Measurements from ENCODE around the gene HNRNPLL. TPM values are rescaled to one million over a fixed set of nuclear protein-coding genes. Genes with fewer than 3 reads are reported as not detected.

Gene HNRNPLL
- total RNA-seq, 1 experiment from 2014 or later: 43.2 TPM

DNA sequence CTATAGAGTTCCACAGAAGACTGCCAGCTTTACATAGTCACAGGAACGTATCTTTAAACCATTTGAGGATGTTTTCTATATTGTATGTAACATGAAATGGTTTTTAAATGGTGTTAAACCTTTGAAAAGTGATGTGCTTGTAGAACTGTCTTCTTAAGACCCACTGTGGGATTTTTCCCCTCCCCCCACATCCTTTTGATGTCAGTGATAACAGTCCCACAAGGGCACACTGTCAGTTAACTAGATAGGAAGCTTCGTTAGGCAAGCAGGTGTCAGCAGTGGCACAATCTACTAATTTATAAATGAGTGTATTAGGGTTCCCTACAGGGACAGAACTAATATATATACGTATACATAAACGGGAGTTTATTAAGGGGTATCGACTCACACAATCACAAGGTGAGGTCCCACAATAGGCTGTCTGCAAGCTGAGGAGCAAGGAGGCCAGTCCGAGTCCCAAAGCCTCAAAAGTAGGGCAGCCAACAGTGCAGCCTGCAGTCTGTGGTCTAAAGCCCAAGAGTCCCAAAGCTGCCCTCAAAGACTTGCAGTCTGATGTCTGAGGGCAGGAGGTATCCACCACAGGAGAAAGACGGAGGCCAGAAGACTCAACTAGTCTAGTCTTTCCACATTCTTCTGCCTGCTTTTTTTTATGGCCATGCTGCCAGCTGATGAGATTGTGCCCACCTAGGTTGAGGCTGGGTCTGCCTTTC, 23.8 kb upstream of the HNRNPLL start:
- TF ChIP-seq ELF1 (IDR thresholded peaks at IDR 0.05; ENCODE audit: borderline replicate concordance, low read depth): no peak
- no peak for TF ChIP-seq TCF7L2 (IDR thresholded peaks at IDR 0.05; ENCODE audit: borderline replicate concordance, extremely low read depth, insufficient read depth, insufficient read length)
- no peak for TF ChIP-seq ATF3 (IDR thresholded peaks at IDR 0.05)
- TF ChIP-seq JUND (IDR thresholded peaks at IDR 0.05): no peak
- no peak for TF ChIP-seq SP1 (IDR thresholded peaks at IDR 0.05; ENCODE audit: low read depth)
- TF ChIP-seq FOSL1 (IDR thresholded peaks at IDR 0.05; ENCODE audit: low read depth): no peak
- TF ChIP-seq CEBPB (IDR thresholded peaks at IDR 0.05; ENCODE audit: low read depth): no peak
- no peak for TF ChIP-seq POLR2A (IDR thresholded peaks at IDR 0.05; ENCODE audit: borderline replicate concordance, extremely low read depth, insufficient read depth, insufficient read length)
- intact Hi-C loops (cut with micrococcal nuclease): no loop called here

GRCh38 chr2:38622210-38622609, 19.5 kb upstream of the HNRNPLL start:
- RAD21 ChIA-PET (ENCODE audit: low non-redundant PET in 1 of 2, low total read pairs in 2 of 2, uncharacterized antibody in 2 of 2, unreplicated experiment in 2 of 2): no interaction called here
- H4K20me1 ChIP-seq (ENCODE audit: insufficient read depth): no peaks in the 10 kb centered on the region
- CTCF ChIA-PET: no interaction called here
- H3K27ac ChIP-seq (ENCODE audit: low read depth, low read length): no peak overlapping the region
- intact Hi-C loops (cut with micrococcal nuclease): no loop called here
- H3K4me3 ChIP-seq (replicated peaks in 1 of 2; ENCODE audit: low read depth in 1 of 2, low read length in 2 of 2): no peak overlapping the region
- H3K36me3 ChIP-seq (ENCODE audit: control insufficient read depth in 1 of 2, insufficient read depth in 2 of 2, low read length in 2 of 2): no peaks in the 10 kb centered on the region
- no peaks in the 10 kb centered on the region for H3K79me2 ChIP-seq (ENCODE audit: insufficient read depth, low read length)
- TF ChIP-seq POLR2A (IDR thresholded peaks at IDR 0.05; ENCODE audit: borderline replicate concordance, extremely low read depth, insufficient read depth, insufficient read length) (no peak), CEBPB (IDR thresholded peaks at IDR 0.05; ENCODE audit: low read depth) (no peak), SP1 (IDR thresholded peaks at IDR 0.05; ENCODE audit: low read depth) (no peak), EZH2 (IDR thresholded peaks at IDR 0.05) (no peak), YY1 (IDR thresholded peaks at IDR 0.05; ENCODE audit: extremely low read depth, insufficient replicate concordance, low read depth, low read length) (no peak), JUND (IDR thresholded peaks at IDR 0.05) (no peak), CBX3 (IDR thresholded peaks at IDR 0.05; ENCODE audit: low read depth) (no peak), SRF (IDR thresholded peaks at IDR 0.05; ENCODE audit: low read depth) (no peak), REST (IDR thresholded peaks at IDR 0.05; ENCODE audit: low read depth) (no peak), SIN3A (IDR thresholded peaks at IDR 0.05; ENCODE audit: low read depth) (no peak), MAX (IDR thresholded peaks at IDR 0.05) (no peak)
- no peak overlapping the region for H3K4me2 ChIP-seq (ENCODE audit: low read length)
- no peak overlapping the region for H3K9ac ChIP-seq (ENCODE audit: low read length)
- POLR2A ChIA-PET: no interaction called here
- no peak for DNase-seq (ENCODE audit: low read depth, low spot score)
- H3K4me1 ChIP-seq (ENCODE audit: control insufficient read depth in 1 of 2, insufficient read depth in 2 of 2, low read length in 2 of 2): no peaks in the 10 kb centered on the region
- no peaks in the 10 kb centered on the region for H3K9me3 ChIP-seq (ENCODE audit: control insufficient read depth in 1 of 2, insufficient read depth in 1 of 2, low read depth in 1 of 2, low read length in 2 of 2)
- H3K9me2 ChIP-seq (ENCODE audit: insufficient read depth): no peaks in the 10 kb centered on the region
- H3K27me3 ChIP-seq (ENCODE audit: insufficient read depth, low read length): no peaks in the 10 kb centered on the region
- no TSS peak for BruUV-seq (replicated peaks)
- no peak for ATAC-seq
- no peak overlapping the region for H2AFZ ChIP-seq (ENCODE audit: low read depth, low read length, poor library complexity, severe bottlenecking)

More for the DNA sequence above, 23.8 kb upstream of the HNRNPLL start:
- Histone ChIP-seq H3K36me3 (ENCODE audit: control insufficient read depth in 1 of 2, insufficient read depth in 2 of 2, low read length in 2 of 2) (no peaks in the 10 kb centered on the region), H3K27me3 (ENCODE audit: insufficient read depth, low read length) (no peaks in the 10 kb centered on the region), H2AFZ (ENCODE audit: low read depth, low read length, poor library complexity, severe bottlenecking) (no peak overlapping the region), H3K9me3 (ENCODE audit: control insufficient read depth in 1 of 2, insufficient read depth in 1 of 2, low read depth in 1 of 2, low read length in 2 of 2) (no peaks in the 10 kb centered on the region), H3K9ac (ENCODE audit: low read length) (no peak overlapping the region), H3K4me2 (ENCODE audit: low read length) (no peak overlapping the region), H4K20me1 (ENCODE audit: insufficient read depth) (no peaks in the 10 kb centered on the region), H3K79me2 (ENCODE audit: insufficient read depth, low read length) (no peaks in the 10 kb centered on the region), H3K9me2 (ENCODE audit: insufficient read depth) (no peaks in the 10 kb centered on the region), H3K4me1 (ENCODE audit: control insufficient read depth in 1 of 2, insufficient read depth in 2 of 2, low read length in 2 of 2) (no peaks in the 10 kb centered on the region), H3K27ac (ENCODE audit: low read depth, low read length) (no peak overlapping the region), H3K4me3 (replicated peaks in 1 of 2; ENCODE audit: low read depth in 1 of 2, low read length in 2 of 2) (no peak overlapping the region)
- RAD21 ChIA-PET (ENCODE audit: low non-redundant PET in 1 of 2, low total read pairs in 2 of 2, uncharacterized antibody in 2 of 2, unreplicated experiment in 2 of 2): no interaction called here
- CTCF ChIA-PET: interaction anchor here (1.3 kb wide), 1 partner anchor 23 kb away, joined by 3 read pairs; no protein-coding TSS in a partner anchor
- DNase-seq (ENCODE audit: low read depth, low spot score): no peak
- no TSS peak for BruUV-seq (replicated peaks)
- POLR2A ChIA-PET: interaction anchor here (0.9 kb wide), 1 partner anchor 9 kb away, joined by 3 read pairs; no protein-coding TSS in a partner anchor
- no peak for ATAC-seq
